ENCODE data around the gene GAB2. TPM values are rescaled to one million over a fixed set of nuclear protein-coding genes. Genes with fewer than 3 reads are reported as not detected.
A peak's percentile ranks its signal among the peaks of the same experiment; 100 is the strongest.

Gene GAB2
- total RNA-seq, 2 experiments from 2014 or later: 23.8 to 29.9 TPM

DNA sequence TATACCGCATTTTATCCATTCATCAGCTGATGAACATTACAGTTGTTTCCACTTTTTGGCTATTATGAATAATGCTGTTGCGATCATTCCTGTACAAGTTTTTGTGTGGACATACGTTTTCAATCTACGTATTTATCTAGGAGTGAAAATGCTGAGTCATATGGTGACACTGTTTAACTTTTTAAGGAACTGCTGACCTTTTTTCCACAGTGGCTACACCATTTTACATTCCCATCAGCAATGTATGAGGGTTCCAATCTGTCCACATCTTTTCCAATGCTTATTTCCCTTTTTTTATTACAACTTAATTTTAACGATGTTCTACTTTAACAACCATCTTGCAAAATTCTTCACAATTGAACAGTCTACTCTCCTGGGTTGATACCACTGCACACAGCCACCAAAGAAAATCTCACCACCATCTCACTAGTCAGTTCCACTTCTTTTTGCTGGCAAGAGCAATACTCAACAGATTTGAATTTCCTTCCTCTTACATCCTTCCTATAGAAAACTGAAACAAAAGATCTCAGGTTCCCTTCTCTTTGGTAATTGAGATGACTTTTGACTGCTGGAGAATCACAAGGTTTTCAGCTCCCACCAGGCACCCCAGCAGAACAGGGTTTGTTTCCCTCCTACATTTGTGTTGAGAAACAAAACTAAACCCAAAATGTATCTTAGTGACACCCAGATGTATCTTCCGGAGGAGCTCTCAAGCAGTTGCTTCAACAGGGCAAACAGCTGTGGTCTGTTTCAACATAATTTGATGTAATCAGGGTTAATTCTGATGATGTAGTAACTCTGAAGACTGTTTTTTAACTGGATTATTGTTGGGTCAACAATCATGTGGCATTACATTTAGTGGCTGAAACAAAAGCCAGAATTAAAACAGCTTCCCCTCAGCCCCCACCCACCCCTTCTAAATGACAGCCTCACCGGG, 7.0 kb upstream of the GAB2 start:
- Mint-ChIP-seq H3K9me3 (ENCODE audit: low read depth) (no peaks in the 10 kb centered on the region), H3K4me1 (peaks cover 53% of the 10 kb centered on the region), H3K27me3 (peaks cover 4% of the 10 kb centered on the region), H3K27ac (peak overlapping the region; percentile 85), H3K4me3 (peak overlapping the region; percentile 44), H3K36me3 (peaks cover 14% of the 10 kb centered on the region)
- CTCF ChIA-PET: interaction anchor here (1.0 to 1.6 kb wide), 4 partner anchors 9 to 197 kb away, joined by 3 to 5 read pairs (median 4); no protein-coding TSS in a partner anchor
- DNase-seq (no peak), ATAC-seq (no peak)

DNA sequence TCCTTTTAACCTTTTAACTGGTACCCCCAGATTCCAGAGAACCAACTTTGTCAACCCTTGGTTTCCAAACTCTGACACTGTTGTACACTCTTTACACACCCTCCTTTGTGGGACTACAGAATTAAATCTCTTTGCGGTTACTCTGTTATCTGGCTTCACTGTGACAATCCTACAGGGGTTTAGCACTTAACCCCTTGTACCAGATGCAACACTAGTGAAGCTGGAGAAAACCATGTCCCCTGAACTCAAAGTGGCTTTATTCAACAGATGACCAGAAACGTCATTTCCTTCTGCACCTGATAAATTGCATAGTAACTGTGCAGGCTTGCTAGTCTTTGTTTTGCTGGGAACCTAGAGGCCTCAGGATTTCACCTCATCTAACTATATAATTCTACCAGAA, 5.6 kb upstream of the GAB2 start:
- H3K4me3 Mint-ChIP-seq: no peak overlapping the region
- CTCF ChIA-PET: interaction anchor here (0.8 to 9.4 kb wide), 2 partner anchors 11 to 143 kb away, joined by 3 to 115 read pairs; no protein-coding TSS in a partner anchor
- H3K9me3 Mint-ChIP-seq (ENCODE audit: low read depth): no peaks in the 10 kb centered on the region
- peaks cover 13% of the 10 kb centered on the region for H3K36me3 Mint-ChIP-seq
- H3K27ac Mint-ChIP-seq: no peak overlapping the region
- ATAC-seq: no peak
- DNase-seq: no peak
- peaks cover 18% of the 10 kb centered on the region for H3K27me3 Mint-ChIP-seq
- peaks cover 63% of the 10 kb centered on the region for H3K4me1 Mint-ChIP-seq

DNA sequence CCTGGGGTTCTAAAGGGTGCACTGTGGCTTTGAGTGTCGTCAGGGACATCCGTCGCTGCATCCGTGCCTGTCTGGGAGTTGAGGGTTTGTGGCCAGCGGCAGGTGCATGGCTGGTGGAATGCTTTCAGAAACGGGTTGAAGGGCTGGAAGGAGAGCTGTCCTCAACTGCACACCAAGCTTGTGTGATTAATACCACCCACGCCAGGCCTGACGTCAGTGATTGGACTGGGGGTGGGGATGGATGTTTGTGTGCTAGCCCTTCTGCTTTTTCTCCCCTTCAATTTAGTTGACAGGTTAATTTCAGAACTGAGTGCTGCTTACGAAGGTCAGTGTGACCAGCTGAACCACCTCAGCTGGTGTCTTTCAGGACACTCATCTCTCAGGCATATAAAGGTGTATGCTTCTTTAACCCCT, 3.2 kb upstream of the GAB2 start:
- peaks cover 57% of the 10 kb centered on the region for H3K4me1 Mint-ChIP-seq
- peaks cover 18% of the 10 kb centered on the region for H3K27me3 Mint-ChIP-seq
- no peak overlapping the region for H3K27ac Mint-ChIP-seq
- peak; percentile 69 for DNase-seq
- H3K9me3 Mint-ChIP-seq (ENCODE audit: low read depth): no peaks in the 10 kb centered on the region
- CTCF ChIA-PET: interaction anchor here (0.5 to 9.4 kb wide), 12 partner anchors 10 to 280 kb away, joined by 3 to 115 read pairs (median 4); partner anchors contain the start of genes KCTD21 and USP35
- peaks cover 9% of the 10 kb centered on the region for H3K36me3 Mint-ChIP-seq
- no peak overlapping the region for H3K4me3 Mint-ChIP-seq
- no peak for ATAC-seq

DNA sequence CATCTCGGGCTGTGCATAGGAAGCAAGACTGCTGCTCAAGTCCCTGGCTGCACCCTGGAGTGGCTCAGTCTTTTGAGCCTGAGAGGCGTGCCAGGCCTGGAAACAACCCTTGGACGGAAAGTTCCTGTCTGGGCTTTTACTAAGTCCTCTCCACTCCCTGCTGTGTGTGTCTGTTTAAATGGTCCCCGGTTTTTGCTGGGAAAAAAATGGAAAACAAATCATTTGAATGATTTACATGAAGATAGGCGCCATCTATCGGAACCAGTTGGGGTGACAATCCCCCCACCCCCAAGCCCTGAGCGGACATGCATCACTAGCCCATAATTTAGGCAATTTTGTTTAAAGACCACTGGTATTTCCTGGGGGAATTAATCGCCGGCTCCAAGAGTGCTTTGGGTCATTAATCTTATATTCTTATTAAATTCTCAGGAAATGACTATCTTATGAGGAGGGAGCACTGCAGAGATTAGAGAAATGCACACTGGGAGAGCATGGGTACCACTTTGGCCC, 2.7 kb upstream of the GAB2 start:
- Mint-ChIP-seq H3K27ac (peak overlapping the region; percentile 54), H3K9me3 (ENCODE audit: low read depth) (no peaks in the 10 kb centered on the region), H3K27me3 (peaks cover 18% of the 10 kb centered on the region), H3K4me3 (peak overlapping the region; percentile 22), H3K36me3 (peaks cover 9% of the 10 kb centered on the region), H3K4me1 (peaks cover 57% of the 10 kb centered on the region)
- CTCF ChIA-PET: interaction anchor here (0.5 to 9.4 kb wide), 13 partner anchors 10 to 290 kb away, joined by 3 to 115 read pairs (median 4); partner anchors contain the start of genes KCTD21 and USP35
- peak; percentile 75 for DNase-seq
- ATAC-seq: no peak

DNA sequence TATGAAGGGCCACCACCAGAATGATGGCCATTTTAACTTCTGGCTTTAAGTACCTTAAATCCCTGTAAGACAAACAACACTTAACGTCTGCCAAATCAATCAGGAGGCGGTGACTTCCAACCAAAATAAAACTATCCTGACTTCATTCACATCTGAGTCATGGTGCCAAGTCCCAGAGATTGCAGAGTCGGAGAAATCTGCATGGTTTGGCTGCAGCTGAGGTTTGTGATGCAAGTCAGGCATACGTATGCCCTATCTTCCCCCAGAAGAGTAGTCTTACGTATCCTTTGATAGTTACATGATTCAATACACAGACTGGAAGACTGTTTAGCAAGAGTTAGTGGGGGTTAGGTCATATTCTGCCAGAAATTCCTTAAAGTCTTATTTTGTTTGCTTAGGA, 1.7 kb upstream of the GAB2 start:
- Mint-ChIP-seq H3K27me3 (peaks cover 18% of the 10 kb centered on the region), H3K9me3 (ENCODE audit: low read depth) (no peaks in the 10 kb centered on the region), H3K4me1 (peaks cover 50% of the 10 kb centered on the region), H3K27ac (no peak overlapping the region), H3K4me3 (peak overlapping the region; percentile 77), H3K36me3 (peaks cover 4% of the 10 kb centered on the region)
- DNase-seq (no peak), ATAC-seq (no peak)
- CTCF ChIA-PET: interaction anchor here (0.8 to 9.4 kb wide), 10 partner anchors 11 to 191 kb away, joined by 3 to 115 read pairs (median 6); partner anchors contain the start of gene NARS2

DNA sequence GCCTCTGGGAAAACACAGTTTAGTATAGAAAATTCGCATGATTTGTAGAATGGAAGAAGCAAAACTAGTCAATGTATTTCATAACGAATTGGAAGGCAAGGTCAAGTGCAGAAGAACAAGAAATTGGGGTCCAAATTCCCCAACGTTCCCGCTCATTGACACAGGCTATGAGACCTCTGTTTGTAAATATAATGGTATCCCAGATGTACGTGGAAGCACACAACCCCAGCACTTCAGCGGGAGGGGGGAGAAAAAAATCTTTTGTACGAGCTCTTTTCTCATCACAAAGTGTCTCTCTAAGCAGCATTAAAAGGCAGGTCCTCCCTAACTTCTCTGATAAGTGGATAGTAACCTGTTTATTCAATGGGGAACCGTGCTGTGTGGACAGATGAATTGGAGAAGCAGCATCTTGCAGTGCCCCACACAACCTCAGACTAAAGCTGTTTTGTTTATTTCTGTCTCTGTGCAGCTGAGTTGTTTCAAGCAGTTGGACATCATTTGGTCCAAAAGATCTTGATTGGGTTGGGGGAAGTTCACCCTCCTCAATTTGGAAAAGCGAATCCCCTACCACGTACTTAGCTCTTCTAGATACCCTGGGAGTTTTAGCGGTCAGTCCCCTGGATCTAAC, 1.1 kb upstream of the GAB2 start:
- H3K27me3 Mint-ChIP-seq: peaks cover 18% of the 10 kb centered on the region
- peak overlapping the region; percentile 68 for H3K27ac Mint-ChIP-seq
- H3K4me1 Mint-ChIP-seq: peaks cover 45% of the 10 kb centered on the region
- ATAC-seq: no peak
- peak overlapping the region; percentile 77 for H3K4me3 Mint-ChIP-seq
- DNase-seq: no peak
- H3K36me3 Mint-ChIP-seq: peaks cover 2% of the 10 kb centered on the region
- no peaks in the 10 kb centered on the region for H3K9me3 Mint-ChIP-seq (ENCODE audit: low read depth)
- CTCF ChIA-PET: interaction anchor here (0.9 to 9.4 kb wide), 16 partner anchors 9 to 190 kb away, joined by 3 to 115 read pairs (median 6); partner anchors contain the start of gene NARS2

DNA sequence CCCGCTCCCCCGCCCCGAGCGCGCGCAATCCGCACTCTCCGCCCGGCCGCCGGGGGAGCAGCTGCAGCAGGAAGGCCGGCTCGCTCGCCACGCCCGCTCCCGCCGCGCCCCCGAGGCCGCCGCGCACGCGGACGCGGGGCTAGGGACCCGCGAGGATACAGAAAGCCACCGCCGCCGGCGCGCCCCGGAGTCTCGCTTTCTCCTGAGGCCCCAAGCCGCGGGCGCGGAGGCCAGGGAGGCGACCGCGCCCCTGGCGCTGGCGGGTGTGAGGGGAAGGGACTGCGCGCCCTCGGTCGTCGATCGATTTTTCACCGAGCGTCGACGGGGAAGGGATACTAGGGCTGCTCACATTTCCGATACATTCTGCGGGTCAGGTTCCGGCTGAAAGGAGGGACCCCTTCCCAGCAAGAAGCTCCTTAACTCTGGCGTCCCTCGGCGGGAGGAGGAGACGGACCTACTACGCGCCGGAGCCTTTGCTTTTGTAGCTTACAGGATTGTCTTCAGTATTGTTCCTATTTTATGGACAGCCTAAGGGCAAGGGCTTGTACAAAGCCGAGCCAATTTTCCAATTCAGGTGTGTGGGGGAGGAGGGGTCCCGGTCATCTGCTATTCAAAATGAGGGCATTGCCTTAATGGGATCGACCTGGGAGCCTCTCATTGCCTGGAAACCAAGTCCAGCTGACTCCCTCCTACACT, 416 bp upstream of the GAB2 start:
- ATAC-seq: peak; percentile 79
- H3K9me3 Mint-ChIP-seq (ENCODE audit: low read depth): no peaks in the 10 kb centered on the region
- peaks cover 51% of the 10 kb centered on the region for H3K4me1 Mint-ChIP-seq
- H3K27ac Mint-ChIP-seq: peak overlapping the region; percentile 68
- peak overlapping the region; percentile 77 for H3K4me3 Mint-ChIP-seq
- DNase-seq: peak; percentile 83
- CTCF ChIA-PET: interaction anchor here (0.9 to 9.4 kb wide), 22 partner anchors 9 to 423 kb away, joined by 3 to 115 read pairs (median 4); partner anchors contain the start of genes INTS4 and NARS2
- peaks cover 18% of the 10 kb centered on the region for H3K27me3 Mint-ChIP-seq
- peaks cover 3% of the 10 kb centered on the region for H3K36me3 Mint-ChIP-seq

DNA sequence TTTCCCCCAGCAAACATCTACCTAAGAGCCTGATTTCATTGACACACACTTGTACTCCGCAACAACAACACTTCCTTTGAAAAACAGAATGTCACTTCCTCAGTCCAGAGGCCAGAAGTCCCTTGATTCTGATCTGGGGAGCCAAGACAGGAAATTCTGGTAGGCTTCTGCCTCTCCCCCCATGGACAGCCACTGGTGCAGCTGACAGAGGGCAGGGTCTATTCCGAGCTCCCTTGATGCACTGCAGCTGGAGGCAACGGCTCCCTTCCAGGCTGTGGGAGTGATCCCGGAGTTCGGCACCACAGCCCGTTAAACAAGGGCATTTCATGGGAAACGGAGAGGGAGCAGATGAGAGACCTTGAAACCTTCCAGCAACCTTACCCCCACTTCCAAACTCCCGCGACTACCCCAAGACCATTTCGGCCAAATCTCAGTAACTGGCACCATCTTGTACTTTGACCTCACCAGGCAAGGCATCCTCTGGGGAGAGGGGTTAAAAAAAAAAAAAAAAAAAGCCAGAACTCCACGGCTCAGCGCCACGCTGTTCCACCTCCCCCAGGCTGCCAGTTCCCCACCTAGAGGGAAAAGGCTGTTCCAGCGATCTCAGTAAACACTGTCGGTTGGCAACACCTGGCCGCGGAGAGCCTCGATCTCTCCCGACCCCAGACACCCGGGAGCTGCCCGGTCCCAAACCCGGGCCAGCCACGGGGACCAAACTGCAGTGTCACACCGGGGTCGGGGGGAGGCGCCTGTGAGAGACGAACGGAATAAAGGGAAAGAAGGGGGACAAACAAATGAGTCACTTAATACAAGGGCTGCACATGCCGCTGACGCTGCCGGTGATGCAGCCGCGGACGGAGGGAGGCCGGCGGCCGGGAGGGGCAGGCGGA, 1.1 kb downstream of the GAB2 start:
- ATAC-seq (peak; percentile 63), DNase-seq (peak; percentile 90)
- H3K4me1 Mint-ChIP-seq: peaks cover 56% of the 10 kb centered on the region
- no peaks in the 10 kb centered on the region for H3K9me3 Mint-ChIP-seq (ENCODE audit: low read depth)
- H3K27ac Mint-ChIP-seq: peak overlapping the region; percentile 86
- H3K36me3 Mint-ChIP-seq: peaks cover 6% of the 10 kb centered on the region
- H3K27me3 Mint-ChIP-seq: peaks cover 18% of the 10 kb centered on the region
- CTCF ChIA-PET: interaction anchor here (0.8 to 9.4 kb wide), 24 partner anchors 10 to 422 kb away, joined by 3 to 115 read pairs (median 4); partner anchors contain the start of genes ALG8, INTS4 and NARS2
- H3K4me3 Mint-ChIP-seq: peak overlapping the region; percentile 91

DNA sequence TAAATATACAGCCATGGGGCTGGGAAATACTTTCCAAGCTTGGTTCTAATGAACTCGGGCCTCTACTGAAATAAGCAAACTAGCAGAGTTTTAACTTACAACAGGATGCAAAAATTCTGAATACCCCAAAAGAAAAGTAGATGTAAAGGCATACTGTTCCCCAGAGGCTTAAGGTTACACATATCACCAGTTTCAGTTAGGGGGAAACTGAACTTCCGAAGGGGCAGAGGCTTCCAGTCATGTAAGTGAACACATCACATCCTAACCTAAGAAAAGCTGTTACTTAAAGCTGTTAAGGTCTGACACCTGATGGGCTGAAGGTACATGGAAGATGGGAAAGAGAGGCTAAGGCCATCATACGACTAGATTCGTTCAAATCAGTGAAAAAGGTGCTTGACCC, 2.3 kb downstream of the GAB2 start:
- Mint-ChIP-seq H3K9me3 (ENCODE audit: low read depth) (peaks cover 2% of the 10 kb centered on the region), H3K36me3 (peaks cover 13% of the 10 kb centered on the region), H3K27me3 (peaks cover 18% of the 10 kb centered on the region), H3K4me1 (peaks cover 46% of the 10 kb centered on the region), H3K27ac (no peak overlapping the region), H3K4me3 (peak overlapping the region; percentile 28)
- ATAC-seq: no peak
- CTCF ChIA-PET: interaction anchor here (0.8 to 9.4 kb wide), 16 partner anchors 10 to 337 kb away, joined by 3 to 115 read pairs (median 4); partner anchors contain the start of genes ALG8 and NARS2
- no peak for DNase-seq

DNA sequence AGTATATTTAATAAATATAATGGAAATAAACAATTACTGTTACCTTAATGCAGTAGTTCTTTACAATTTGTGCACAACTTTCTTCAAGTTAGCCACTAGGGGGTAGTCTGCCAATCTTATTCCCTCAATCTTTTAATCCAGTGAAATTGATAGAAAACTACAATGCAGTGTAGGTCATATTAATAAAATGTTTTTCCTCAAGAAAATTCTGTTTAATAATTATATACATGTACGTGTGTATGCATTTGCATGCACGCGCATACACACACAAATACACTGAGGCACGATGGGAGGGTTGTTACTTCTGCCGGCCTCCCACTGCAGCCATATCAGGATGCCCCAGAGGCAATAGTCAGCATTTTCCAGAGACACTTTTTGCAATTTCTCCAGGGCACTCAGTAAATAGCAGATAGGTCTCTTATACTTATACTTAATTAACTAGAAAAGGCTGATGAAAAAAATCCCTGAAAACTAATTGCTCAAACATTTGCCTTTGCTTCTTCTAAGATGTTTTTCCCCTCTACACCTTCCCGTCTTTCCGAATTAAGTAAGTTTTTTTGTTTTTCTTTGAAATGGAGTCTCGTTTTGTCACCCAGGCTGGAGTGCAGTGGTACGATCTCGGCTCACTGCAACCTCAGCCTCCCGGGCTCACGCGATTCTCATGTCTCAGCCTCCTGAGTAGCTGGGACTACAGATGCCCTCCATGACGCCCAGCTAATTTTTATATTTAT, 3.1 kb downstream of the GAB2 start:
- no peak overlapping the region for H3K4me3 Mint-ChIP-seq
- no peak for DNase-seq
- H3K36me3 Mint-ChIP-seq: peaks cover 18% of the 10 kb centered on the region
- H3K4me1 Mint-ChIP-seq: peaks cover 40% of the 10 kb centered on the region
- ATAC-seq: no peak
- peaks cover 13% of the 10 kb centered on the region for H3K27me3 Mint-ChIP-seq
- CTCF ChIA-PET: interaction anchor here (0.9 to 9.4 kb wide), 7 partner anchors 15 to 337 kb away, joined by 3 to 115 read pairs (median 6); partner anchors contain the start of gene ALG8
- H3K9me3 Mint-ChIP-seq (ENCODE audit: low read depth): peaks cover 4% of the 10 kb centered on the region
- no peak overlapping the region for H3K27ac Mint-ChIP-seq

DNA sequence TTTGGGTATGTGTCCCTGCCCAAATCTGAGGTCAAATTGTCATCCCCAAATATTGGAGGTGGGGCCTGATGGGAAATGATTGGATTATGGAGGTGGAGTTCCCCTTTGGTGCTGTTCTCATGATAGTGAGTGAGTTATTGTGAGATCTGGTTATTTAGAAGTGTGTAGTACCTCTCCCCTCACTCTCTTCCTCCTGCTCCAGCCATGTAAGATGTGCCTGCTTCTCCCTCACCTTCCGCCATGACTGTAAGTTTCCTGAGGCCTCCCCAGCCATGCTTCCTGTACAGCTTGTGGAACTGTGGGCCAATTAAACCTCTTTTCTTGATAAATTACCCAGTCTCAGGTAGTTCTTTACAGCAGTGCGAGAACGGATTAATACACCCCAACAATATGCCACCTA, 9.0 kb downstream of the GAB2 start:
- ATAC-seq (no peak), DNase-seq (no peak)
- no peak overlapping the region for H3K4me3 Mint-ChIP-seq
- peaks cover 23% of the 10 kb centered on the region for H3K4me1 Mint-ChIP-seq
- peaks cover 52% of the 10 kb centered on the region for H3K36me3 Mint-ChIP-seq
- H3K9me3 Mint-ChIP-seq (ENCODE audit: low read depth): peaks cover 16% of the 10 kb centered on the region
- CTCF ChIA-PET: no interaction called here
- H3K27ac Mint-ChIP-seq: no peak overlapping the region
- H3K27me3 Mint-ChIP-seq: no peaks in the 10 kb centered on the region
